Neuron (in vitro differentiated cells): ENCODE data around the gene SNRNP40.
"Not testable (repeated sequence)": the region's sequence is repeated elsewhere in the genome, so short reads cannot be mapped to it uniquely, and the experiment has no call there.

Experiments used
- H2AFZ ChIP-seq: one replicate; pipeline ENCODE4 v1.6.1; 2013; ENCODE audit warnings: low read depth, mild to moderate bottlenecking, inconsistent platforms, low read length, moderate library complexity
- H3K27me3 ChIP-seq: one replicate; pipeline ENCODE4 v1.6.1; 2013; ENCODE audit warnings: low read length; ENCODE audit not compliant: insufficient read depth
- H3K36me3 ChIP-seq: one replicate; pipeline ENCODE4 v1.6.1; 2013; ENCODE audit warnings: low read length; ENCODE audit not compliant: insufficient read depth
- H3K4me1 ChIP-seq: one replicate; pipeline ENCODE4 v1.6.1; 2013; ENCODE audit warnings: low read length; ENCODE audit not compliant: insufficient read depth
- H3K4me3 ChIP-seq: 2 replicates; pipeline ENCODE4 v1.5.1; 2013; ENCODE audit warnings: mild to moderate bottlenecking, low read length, moderate library complexity
- H3K9me3 ChIP-seq: one replicate; pipeline ENCODE4 v1.6.1; 2013; ENCODE audit warnings: low read length

The SNRNP40 gene

GRCh38 chr1:31306278-31306677, 9.7 kb upstream of the SNRNP40 start:
- peaks cover 19% of the 10 kb centered on the region for H3K36me3 ChIP-seq
- H3K4me3 ChIP-seq: no peak overlapping the region
- H2AFZ ChIP-seq: no peak overlapping the region
- H3K9me3 ChIP-seq: no peaks in the 10 kb centered on the region
- no peaks in the 10 kb centered on the region for H3K4me1 ChIP-seq
- no peaks in the 10 kb centered on the region for H3K27me3 ChIP-seq

DNA sequence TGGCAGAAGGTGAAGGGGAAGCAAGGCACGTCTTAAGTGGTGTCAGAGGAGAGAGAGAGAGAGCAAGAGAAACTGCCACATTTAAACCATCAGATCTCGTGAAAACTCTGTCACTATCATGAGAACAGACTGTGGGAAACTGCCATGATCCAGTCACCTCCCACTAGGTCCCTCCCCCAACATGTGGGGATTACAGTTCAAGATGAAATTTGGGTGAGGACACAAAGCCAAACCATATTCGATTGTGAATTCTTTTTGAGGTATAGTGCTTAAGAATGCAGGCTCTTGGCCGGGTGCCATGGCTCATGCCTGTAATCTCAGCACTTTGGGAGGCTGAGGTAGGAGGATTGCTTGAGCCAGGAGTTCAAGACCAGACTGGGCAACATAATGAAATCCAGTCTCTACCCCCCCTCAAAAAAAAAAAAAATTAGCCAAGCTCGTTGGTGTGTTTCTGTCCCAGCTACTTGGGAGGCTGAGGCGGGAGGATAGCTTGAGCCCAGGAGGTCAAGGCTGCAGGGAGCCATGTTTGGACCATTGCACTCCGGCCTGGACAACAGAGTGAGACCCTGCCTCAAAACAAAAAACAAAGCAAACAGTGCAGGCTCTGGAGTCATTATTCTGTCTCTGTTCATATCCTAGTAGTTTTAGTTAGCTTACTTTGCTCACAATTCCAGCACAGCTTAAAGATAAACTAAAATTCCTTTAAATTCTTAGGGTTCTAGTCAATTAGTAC, 6.3 kb upstream of the SNRNP40 start:
- Histone ChIP-seq H3K4me1 (peaks cover 7% of the 10 kb centered on the region), H3K9me3 (no peaks in the 10 kb centered on the region), H3K27me3 (no peaks in the 10 kb centered on the region), H3K4me3 (no peak overlapping the region), H3K36me3 (peaks cover 6% of the 10 kb centered on the region), H2AFZ (no peak overlapping the region)

DNA sequence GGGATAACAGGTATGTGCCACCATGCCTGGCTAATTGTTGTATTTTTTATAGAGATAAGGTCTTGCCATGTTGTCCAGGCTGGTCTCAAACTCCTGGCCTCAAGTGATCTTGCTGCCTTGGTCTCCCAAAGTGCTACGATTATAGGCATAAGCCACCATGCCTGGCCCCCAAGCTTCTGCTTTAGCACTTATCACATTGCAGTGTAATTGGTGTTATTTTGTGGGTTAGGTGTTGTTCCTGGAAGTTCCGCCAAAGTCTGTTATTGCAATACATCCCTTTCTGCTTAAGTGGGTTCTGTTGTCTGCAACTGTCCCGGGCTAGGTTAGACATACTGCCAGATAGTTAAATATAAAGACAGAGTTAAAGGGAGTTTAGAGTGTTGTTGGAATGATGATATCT, 3.6 kb upstream of the SNRNP40 start:
- Histone ChIP-seq H3K4me3 (no peak overlapping the region), H3K27me3 (no peaks in the 10 kb centered on the region), H2AFZ (no peak overlapping the region), H3K4me1 (peaks cover 20% of the 10 kb centered on the region), H3K9me3 (no peaks in the 10 kb centered on the region), H3K36me3 (peaks cover 6% of the 10 kb centered on the region)

DNA sequence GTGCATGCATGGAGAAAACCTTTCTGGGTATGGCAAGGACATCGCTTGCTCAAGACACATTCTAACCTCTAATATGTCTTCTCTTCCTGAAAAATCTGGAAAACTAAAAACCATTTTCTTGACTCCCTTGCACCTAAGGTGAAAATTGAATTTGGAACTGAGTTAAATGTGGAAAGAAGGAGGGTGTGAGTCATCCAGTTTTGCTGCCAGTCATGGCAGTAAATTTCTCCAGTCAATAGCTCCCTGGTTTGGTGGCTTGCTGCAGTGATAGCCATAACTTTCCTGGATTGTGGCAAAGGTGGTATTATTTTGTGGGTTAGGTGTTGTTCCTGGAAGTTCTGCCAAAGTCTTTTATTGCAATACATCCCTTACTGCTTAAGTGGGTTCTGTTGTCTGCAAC, 2.8 kb upstream of the SNRNP40 start:
- Histone ChIP-seq H3K9me3 (no peaks in the 10 kb centered on the region), H3K4me3 (no peak overlapping the region), H3K27me3 (no peaks in the 10 kb centered on the region), H3K4me1 (peaks cover 21% of the 10 kb centered on the region), H2AFZ (no peak overlapping the region), H3K36me3 (peaks cover 10% of the 10 kb centered on the region)

GRCh38 chr1:31297277-31298247, 974 bp upstream of the SNRNP40 start:
- Histone ChIP-seq H3K4me3 (peak overlapping the region; percentile 96), H3K9me3 (no peaks in the 10 kb centered on the region), H3K36me3 (peaks cover 19% of the 10 kb centered on the region), H3K27me3 (no peaks in the 10 kb centered on the region), H2AFZ (no peak overlapping the region), H3K4me1 (peaks cover 21% of the 10 kb centered on the region)

- peak overlapping the region; percentile 96 for H3K4me3 ChIP-seq
- H3K36me3 ChIP-seq: peaks cover 35% of the 10 kb centered on the region
- H3K27me3 ChIP-seq: no peaks in the 10 kb centered on the region
- no peaks in the 10 kb centered on the region for H3K9me3 ChIP-seq
- no peak overlapping the region for H2AFZ ChIP-seq
- peaks cover 21% of the 10 kb centered on the region for H3K4me1 ChIP-seq
Observed at GRCh38 chr1:31295874-31296485, 608 bp downstream of the SNRNP40 start.

DNA sequence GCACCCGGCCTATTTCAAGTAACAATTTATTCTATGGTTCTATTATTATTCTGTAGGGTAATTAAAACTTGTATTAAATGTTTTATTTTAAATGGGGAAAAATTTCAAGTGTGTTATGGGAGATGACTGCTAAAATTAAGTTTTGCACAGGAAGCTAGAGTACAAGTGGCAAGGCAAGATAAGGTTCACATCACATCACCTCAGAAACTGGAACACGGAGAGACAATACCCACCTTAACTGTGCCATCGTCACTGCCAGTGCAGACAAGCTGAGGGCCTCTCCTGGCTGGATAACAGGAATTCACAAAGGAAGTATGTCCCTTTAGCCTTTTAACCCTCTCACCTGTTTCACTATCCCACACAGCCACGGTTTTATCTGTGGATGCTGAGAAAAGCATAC, 7.6 kb downstream of the SNRNP40 start:
- Histone ChIP-seq H2AFZ (no peak overlapping the region), H3K36me3 (peaks cover 81% of the 10 kb centered on the region), H3K4me1 (no peaks in the 10 kb centered on the region), H3K27me3 (no peaks in the 10 kb centered on the region), H3K9me3 (no peaks in the 10 kb centered on the region), H3K4me3 (no peak overlapping the region)

DNA sequence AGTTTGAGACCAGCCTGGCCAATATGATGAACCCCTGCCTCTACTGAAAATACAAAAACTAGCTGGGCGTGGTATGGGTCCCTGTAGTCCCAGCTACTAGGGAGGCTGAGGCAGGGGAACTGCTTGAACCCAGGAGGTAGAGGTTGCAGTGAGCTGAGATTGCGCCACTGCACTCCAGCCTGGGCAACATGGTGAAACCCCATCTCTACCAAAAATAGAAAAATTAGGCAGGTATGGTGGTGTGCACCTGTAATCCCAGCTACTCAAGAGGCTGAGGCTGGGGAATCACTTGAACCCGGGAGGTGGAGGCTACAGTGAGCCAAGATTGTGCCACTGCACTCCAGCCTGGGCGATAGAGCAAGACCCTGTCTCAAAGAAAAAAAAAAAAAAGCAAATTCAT, 8.8 kb downstream of the SNRNP40 start:
- not testable (repeated sequence) for H3K4me3 ChIP-seq, H3K27me3 ChIP-seq, H3K9me3 ChIP-seq, H3K4me1 ChIP-seq, H2AFZ ChIP-seq
- peaks cover 82% of the 10 kb centered on the region for H3K36me3 ChIP-seq

GRCh38 chr1:31282426-31282825, 14.2 kb downstream of the SNRNP40 start:
- not testable (repeated sequence) for H3K27me3 ChIP-seq, H3K4me3 ChIP-seq, H3K9me3 ChIP-seq, H2AFZ ChIP-seq, H3K4me1 ChIP-seq
- H3K36me3 ChIP-seq: peaks cover 82% of the 10 kb centered on the region

DNA sequence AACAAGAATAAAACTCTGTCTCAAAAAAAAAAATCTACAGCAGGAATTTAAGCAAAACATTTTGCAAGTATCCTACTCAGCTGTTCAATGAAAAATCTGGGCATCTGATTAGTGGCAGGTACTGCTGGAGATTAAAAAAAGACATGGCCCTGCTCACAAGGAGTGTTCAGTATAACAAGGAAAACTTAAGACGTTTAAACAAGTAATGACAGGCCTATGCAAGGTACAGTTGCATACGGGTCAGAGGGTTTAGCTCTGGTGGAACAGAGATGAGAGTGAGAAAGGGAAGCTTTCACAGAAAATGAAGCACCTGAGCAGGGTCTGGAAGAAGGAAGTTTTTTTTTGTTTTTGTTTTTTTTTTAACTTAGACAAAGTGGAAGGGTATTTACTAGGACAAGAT, 23.0 kb downstream of the SNRNP40 start:
- H3K4me3 ChIP-seq: no peak overlapping the region
- no peaks in the 10 kb centered on the region for H3K27me3 ChIP-seq
- no peak overlapping the region for H2AFZ ChIP-seq
- peaks cover 82% of the 10 kb centered on the region for H3K36me3 ChIP-seq
- no peaks in the 10 kb centered on the region for H3K9me3 ChIP-seq
- no peaks in the 10 kb centered on the region for H3K4me1 ChIP-seq

GRCh38 chr1:31272369-31272768, 24.2 kb downstream of the SNRNP40 start:
- Histone ChIP-seq H3K9me3 (no peaks in the 10 kb centered on the region), H3K27me3 (no peaks in the 10 kb centered on the region), H3K36me3 (peaks cover 78% of the 10 kb centered on the region), H3K4me1 (no peaks in the 10 kb centered on the region), H3K4me3 (no peak overlapping the region), H2AFZ (no peak overlapping the region)

GRCh38 chr1:31266547-31266946, 30.0 kb downstream of the SNRNP40 start:
- peaks cover 78% of the 10 kb centered on the region for H3K36me3 ChIP-seq
- H3K27me3 ChIP-seq: no peaks in the 10 kb centered on the region
- H3K4me3 ChIP-seq: no peak overlapping the region
- H2AFZ ChIP-seq: no peak overlapping the region
- H3K4me1 ChIP-seq: no peaks in the 10 kb centered on the region
- no peaks in the 10 kb centered on the region for H3K9me3 ChIP-seq

- H3K36me3 ChIP-seq: peaks cover 75% of the 10 kb centered on the region
- H3K27me3 ChIP-seq: no peaks in the 10 kb centered on the region
- H3K4me1 ChIP-seq: no peaks in the 10 kb centered on the region
- H3K4me3 ChIP-seq: no peak overlapping the region
- no peaks in the 10 kb centered on the region for H3K9me3 ChIP-seq
- H2AFZ ChIP-seq: no peak overlapping the region
Observed at GRCh38 chr1:31264790-31265386, 31.7 kb downstream of the SNRNP40 start.
